Smooth muscle cell (in vitro differentiated cells): ENCODE measurements around the gene RHOC. TPM values are rescaled to one million over a fixed set of nuclear protein-coding genes. Genes with fewer than 3 reads are reported as not detected.
A peak's percentile ranks its signal among the peaks of the same experiment; 100 is the strongest.

Experiments
- DNase-seq: peaks from one replicate; lab custom pipeline; 2025; ENCODE audit not compliant: unreplicated experiment; lab: John Stamatoyannopoulos, UW
- H2AFZ ChIP-seq: fragments of 200-600 bp; sonication (generic); 2 replicates; pipeline ENCODE4 v1.6.0; 2016; ENCODE audit warnings: antibody characterized with exemption, low read depth, mild to moderate bottlenecking
- H3F3A ChIP-seq: fragments of 200-600 bp; sonication (generic); 2 replicates; pipeline ENCODE4 v1.6.0; 2017; ENCODE audit warnings: antibody characterized with exemption, low read depth
- H3K27ac ChIP-seq: fragments of 200-600 bp; sonication (generic); 2 replicates; pipeline ENCODE4 v1.5.1; 2016; ENCODE audit warnings: low read depth, mild to moderate bottlenecking
- H3K27me3 ChIP-seq: fragments of 200-600 bp; sonication (generic); 2 replicates; pipeline ENCODE4 v1.6.1; 2016; ENCODE audit warnings: low read depth, mild to moderate bottlenecking
- H3K36me3 ChIP-seq: fragments of 200-600 bp; sonication (generic); 2 replicates; pipeline ENCODE4 v1.5.1; 2016; ENCODE audit warnings: low read depth
- H3K4me1 ChIP-seq: fragments of 200-600 bp; sonication (generic); 2 replicates; pipeline ENCODE4 v1.5.1; 2016; ENCODE audit warnings: low read depth
- H3K4me2 ChIP-seq: fragments of 200-600 bp; sonication (generic); 2 replicates; pipeline ENCODE4 v1.6.0; 2016; ENCODE audit warnings: mild to moderate bottlenecking
- H3K4me3 ChIP-seq: fragments of 200-600 bp; sonication (generic); 2 replicates; pipeline ENCODE4 v1.5.1; 2016; ENCODE audit warnings: mild to moderate bottlenecking
- H3K79me2 ChIP-seq: fragments of 200-600 bp; sonication (generic); 2 replicates; pipeline ENCODE4 v1.6.0; 2016; ENCODE audit warnings: low read depth, mild to moderate bottlenecking
- H3K9ac ChIP-seq: fragments of 200-600 bp; sonication (generic); 2 replicates; pipeline ENCODE4 v1.6.0; 2016; ENCODE audit warnings: low read depth
- H3K9me3 ChIP-seq: fragments of 200-600 bp; sonication (generic); replicated peaks from 2 replicates; pipeline ENCODE4 v1.5.1; 2016; ENCODE audit warnings: low read depth
- H4K20me1 ChIP-seq: fragments of 200-600 bp; sonication (generic); 2 replicates; pipeline ENCODE4 v1.6.0; 2016; ENCODE audit warnings: low read depth
- WGBS: methylation state at CpG from one replicate; pipeline ENCODE4 v1.1.7; 2016; ENCODE audit warnings: low lambda C conversion rate; 5-methylcytosine and 5-hydroxymethylcytosine counted together
- polyA plus RNA-seq: library from polyadenylated mRNA; unstranded; fragments of >200 nt; fragmentation: Nextera tagmentation; extraction: Ambion mirVana; gene quantifications from 2 replicates; pipeline ENCODE4 v1.2.1, GENCODE V29; 2016
- total RNA-seq: library from RNA; depleted of rRNA; stranded (reverse); fragments of >200 nt; gene quantifications from 2 replicates; pipeline ENCODE4 v1.2.3, GENCODE V29; 2014
- TF ChIP-seq, protein P1 (sequence below): fragments of 200-600 bp; sonication (generic); IDR thresholded peaks from 2 replicates; pipeline ENCODE4 v1.5.1; 2017; ENCODE audit warnings: borderline replicate concordance, mild to moderate bottlenecking, antibody characterized with exemption; ENCODE audit not compliant: insufficient read depth, poor library complexity, severe bottlenecking

RHOC gene
- total and polyA plus RNA-seq, 2 experiments from 2014 or later, result 303 to 518 TPM

DNA sequence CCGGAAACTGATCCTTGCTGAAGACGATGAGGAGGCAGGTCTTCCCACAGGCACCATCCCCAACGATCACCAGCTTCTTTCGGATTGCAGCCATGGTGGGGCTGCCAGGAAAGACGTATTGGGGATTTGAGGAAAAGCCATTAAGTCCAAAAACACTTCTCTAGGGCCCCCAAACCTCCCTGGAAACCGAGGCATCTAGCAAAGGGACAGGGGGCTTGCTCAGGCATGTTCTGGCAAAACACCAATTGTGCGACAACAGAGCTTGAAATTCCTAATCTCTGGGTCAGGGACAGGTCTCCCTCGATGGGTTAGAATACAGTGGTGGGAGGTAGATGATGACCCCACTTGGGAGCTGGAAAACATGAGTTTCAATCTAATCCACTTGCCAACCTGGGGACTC lies 3.2 kb downstream of the RHOC start:
- no peak for DNase-seq
- Histone ChIP-seq H3K9ac (no peak overlapping the region), H4K20me1 (peaks cover 21% of the 10 kb centered on the region), H3K79me2 (peaks cover 29% of the 10 kb centered on the region), H3K27ac (peak overlapping the region; percentile 85), H3K4me2 (peak overlapping the region; percentile 98), H3K27me3 (no peaks in the 10 kb centered on the region), H3K9me3 (no peaks in the 10 kb centered on the region), H3K4me1 (peaks cover 40% of the 10 kb centered on the region), H3F3A (peaks cover 41% of the 10 kb centered on the region), H2AFZ (no peak overlapping the region), H3K36me3 (no peaks in the 10 kb centered on the region), H3K4me3 (no peak overlapping the region)
- 77% methylated on average over 8 of the region's 8 CpGs for WGBS
- TF ChIP-seq, protein P1, sequence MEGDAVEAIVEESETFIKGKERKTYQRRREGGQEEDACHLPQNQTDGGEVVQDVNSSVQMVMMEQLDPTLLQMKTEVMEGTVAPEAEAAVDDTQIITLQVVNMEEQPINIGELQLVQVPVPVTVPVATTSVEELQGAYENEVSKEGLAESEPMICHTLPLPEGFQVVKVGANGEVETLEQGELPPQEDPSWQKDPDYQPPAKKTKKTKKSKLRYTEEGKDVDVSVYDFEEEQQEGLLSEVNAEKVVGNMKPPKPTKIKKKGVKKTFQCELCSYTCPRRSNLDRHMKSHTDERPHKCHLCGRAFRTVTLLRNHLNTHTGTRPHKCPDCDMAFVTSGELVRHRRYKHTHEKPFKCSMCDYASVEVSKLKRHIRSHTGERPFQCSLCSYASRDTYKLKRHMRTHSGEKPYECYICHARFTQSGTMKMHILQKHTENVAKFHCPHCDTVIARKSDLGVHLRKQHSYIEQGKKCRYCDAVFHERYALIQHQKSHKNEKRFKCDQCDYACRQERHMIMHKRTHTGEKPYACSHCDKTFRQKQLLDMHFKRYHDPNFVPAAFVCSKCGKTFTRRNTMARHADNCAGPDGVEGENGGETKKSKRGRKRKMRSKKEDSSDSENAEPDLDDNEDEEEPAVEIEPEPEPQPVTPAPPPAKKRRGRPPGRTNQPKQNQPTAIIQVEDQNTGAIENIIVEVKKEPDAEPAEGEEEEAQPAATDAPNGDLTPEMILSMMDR, result no peak

GRCh38 chr1:112702420-112703261 lies 4.3 kb downstream of the RHOC start:
- no peak overlapping the region for H2AFZ ChIP-seq
- no peak overlapping the region for H3K9ac ChIP-seq
- H3K27ac ChIP-seq, result peak overlapping the region; percentile 97
- no peaks in the 10 kb centered on the region for H3K36me3 ChIP-seq
- no peaks in the 10 kb centered on the region for H3K9me3 ChIP-seq
- H3F3A ChIP-seq, result peaks cover 41% of the 10 kb centered on the region
- 84% methylated on average over 12 of the region's 12 CpGs for WGBS
- H3K4me3 ChIP-seq, result no peak overlapping the region
- no peak for DNase-seq
- peaks cover 21% of the 10 kb centered on the region for H4K20me1 ChIP-seq
- TF ChIP-seq, protein P1, result no peak
- no peak overlapping the region for H3K4me2 ChIP-seq
- H3K27me3 ChIP-seq, result no peaks in the 10 kb centered on the region
- peaks cover 29% of the 10 kb centered on the region for H3K79me2 ChIP-seq
- peaks cover 39% of the 10 kb centered on the region for H3K4me1 ChIP-seq

DNA sequence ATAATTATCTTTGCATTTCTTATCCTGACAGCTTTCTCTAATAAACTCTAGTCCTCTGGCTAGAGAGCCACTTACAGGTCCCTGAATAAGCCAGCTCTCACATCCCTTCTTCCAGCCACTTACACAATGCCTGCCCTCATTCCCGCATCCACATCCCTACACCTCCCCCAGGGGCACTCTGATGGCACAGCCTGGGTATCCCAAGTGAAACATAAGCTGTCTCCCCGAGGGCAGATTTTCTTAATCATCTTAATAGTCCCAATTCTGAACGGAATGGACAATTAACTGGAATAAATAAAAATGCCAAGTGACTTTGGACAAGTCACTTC lies 4.9 kb downstream of the RHOC start:
- H3K4me3 ChIP-seq, result no peak overlapping the region
- no peak for DNase-seq
- H3K9me3 ChIP-seq, result no peaks in the 10 kb centered on the region
- H3F3A ChIP-seq, result peaks cover 41% of the 10 kb centered on the region
- no peak overlapping the region for H2AFZ ChIP-seq
- TF ChIP-seq, protein P1, result no peak
- H3K79me2 ChIP-seq, result peaks cover 29% of the 10 kb centered on the region
- peak overlapping the region; percentile 78 for H3K9ac ChIP-seq
- H3K4me1 ChIP-seq, result peaks cover 35% of the 10 kb centered on the region
- H4K20me1 ChIP-seq, result peaks cover 21% of the 10 kb centered on the region
- WGBS, result 88% methylated on average over 3 of the region's 3 CpGs
- peak overlapping the region; percentile 97 for H3K27ac ChIP-seq
- H3K27me3 ChIP-seq, result no peaks in the 10 kb centered on the region
- no peaks in the 10 kb centered on the region for H3K36me3 ChIP-seq
- H3K4me2 ChIP-seq, result peak overlapping the region; percentile 60
